Uterus (tissue), 2 donors: ENCODE measurements around the gene TRDMT1.

Experiments
- CTCF ChIP-seq, 4 experiments: fragments of 200-600 bp in 2 of 4; fragments of 450-650 bp in 2 of 4; sonication (generic) in 2 of 4; IDR thresholded peaks; one replicate each; pipeline ENCODE4 v1.5.1; 2016 to 2019; ENCODE audit warnings: antibody characterized with exemption in 4 of 4, mild to moderate bottlenecking in 2 of 4, moderate library complexity in 1 of 4
- POLR2A ChIP-seq, 2 donors: fragments of 450-650 bp; IDR thresholded peaks; one replicate each; pipeline ENCODE4 v1.6.1; 2016; ENCODE audit warnings: antibody characterized with exemption in 2 of 2, mild to moderate bottlenecking in 1 of 2, moderate library complexity in 1 of 2

GRCh38 chr10:17151716-17152115 lies 49.8 kb downstream of the TRDMT1 start:
- TF ChIP-seq POLR2A (IDR thresholded peaks at IDR 0.05): no peak
- no peak for TF ChIP-seq CTCF (IDR thresholded peaks at IDR 0.05)
